HG02610 (cell line): Measurements from ENCODE around the gene MLEC.
"Not testable (repeated sequence)": the region's sequence is repeated elsewhere in the genome, so short reads cannot be mapped to it uniquely, and the experiment has no call there.

Experiments used
- ATAC-seq: cut with Tn5 transposase; IDR thresholded peaks from one replicate; pipeline ENCODE4 v1.9.1; 2021; ENCODE audit warnings: mild to moderate bottlenecking, moderate library complexity; ENCODE audit not compliant: unreplicated experiment

MLEC gene

DNA sequence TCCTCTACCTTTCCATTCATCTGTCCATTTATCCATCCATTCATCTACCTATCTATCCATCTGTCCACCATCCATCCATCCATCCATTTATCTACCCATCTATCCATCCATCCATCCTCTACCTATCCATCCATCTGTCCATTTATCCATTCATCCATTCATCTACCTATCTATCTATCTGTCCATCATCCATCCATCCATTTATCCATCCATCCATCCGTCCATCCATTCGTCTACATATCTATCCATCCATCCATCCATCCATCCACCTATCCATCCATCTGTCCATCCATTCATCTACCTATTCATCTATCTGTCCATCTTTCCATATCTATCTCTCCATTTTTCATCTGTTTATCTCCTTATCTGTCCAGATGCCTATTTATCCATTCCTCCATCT is 25.5 kb upstream of the MLEC start:
- ATAC-seq, result no peak

DNA sequence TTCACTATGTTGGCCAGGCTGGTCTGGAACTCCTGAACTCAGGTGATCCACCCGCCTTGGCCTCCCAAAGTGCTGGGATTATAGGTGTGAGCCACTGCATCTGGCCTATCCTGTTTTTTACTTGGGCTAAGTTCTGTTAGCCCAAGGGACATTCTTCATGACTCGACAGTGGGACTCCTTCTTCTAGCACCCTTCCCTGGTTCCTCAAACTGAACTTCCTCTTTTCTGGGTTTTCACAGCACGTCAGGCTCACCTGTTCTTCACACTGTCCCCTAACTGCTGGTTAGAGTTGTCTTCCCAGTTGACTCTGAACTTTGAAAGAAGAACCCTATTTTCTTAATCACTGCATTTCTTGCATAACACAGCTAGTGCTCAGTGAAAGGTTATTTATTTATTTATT is 24.1 kb upstream of the MLEC start:
- peak; percentile 81 for ATAC-seq

DNA sequence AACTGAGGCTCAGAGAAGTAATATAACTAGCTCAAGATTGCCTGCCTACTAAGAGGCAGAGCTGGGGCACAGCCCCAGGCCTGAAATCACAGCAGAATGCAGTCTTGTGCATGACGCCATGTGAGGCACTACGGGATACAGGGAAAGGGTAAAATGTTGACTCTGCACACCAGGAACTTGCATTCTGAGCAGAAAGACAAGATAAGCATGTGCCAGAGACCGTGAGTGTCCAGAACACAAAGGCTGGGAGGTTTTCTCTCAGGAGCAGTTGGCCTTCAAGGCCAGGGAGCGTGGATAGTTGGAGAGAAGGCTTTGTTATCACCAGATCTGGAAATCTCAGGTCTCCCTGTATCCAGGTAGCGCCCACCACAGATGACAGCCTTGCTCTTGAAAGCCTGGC is 23.2 kb upstream of the MLEC start:
- no peak for ATAC-seq

DNA sequence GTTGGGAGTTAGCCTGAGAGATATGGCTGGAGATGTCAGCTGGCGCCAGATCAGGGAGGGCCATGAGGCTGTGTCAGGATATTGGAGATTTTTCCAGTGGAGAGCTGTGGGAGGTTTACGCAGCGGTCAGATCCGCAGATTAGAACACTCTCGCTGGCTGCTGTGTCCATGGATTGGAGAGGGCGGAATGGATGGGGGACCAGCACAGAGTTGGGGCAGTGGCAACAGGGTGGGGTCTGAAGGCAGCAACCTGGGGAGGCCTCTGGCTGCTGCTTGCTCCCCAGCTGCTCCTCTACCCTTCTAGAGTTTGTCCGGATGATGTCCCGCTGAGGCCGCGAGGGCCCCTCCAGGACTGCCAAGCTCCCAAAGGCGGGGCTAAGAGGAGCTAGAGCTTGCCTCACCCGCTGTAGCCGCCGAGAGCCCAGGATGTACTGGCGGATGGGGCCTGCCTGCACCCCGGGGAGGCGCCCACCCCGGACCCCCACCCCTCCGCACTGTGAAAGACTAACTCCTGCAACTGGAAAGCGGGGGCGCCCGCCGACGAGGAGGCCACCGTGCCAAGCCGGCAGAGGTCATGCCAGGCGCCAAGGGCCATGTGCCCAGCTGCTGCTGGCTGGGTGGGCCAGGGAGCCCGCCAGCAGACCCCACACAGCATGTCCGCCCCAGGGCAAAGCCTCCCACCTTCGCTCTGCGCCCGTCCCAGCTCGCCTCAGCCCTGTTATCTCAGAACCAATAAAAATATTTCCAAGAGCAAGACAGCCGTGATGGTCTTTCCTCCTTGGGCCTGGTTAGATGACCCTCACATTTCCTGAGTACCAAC is 20.2 kb upstream of the MLEC start:
- ATAC-seq, result no peak

- no peak for ATAC-seq
Observed at GRCh38 chr12:120668091-120668867, 18.7 kb upstream of the MLEC start.

GRCh38 chr12:120668868-120669840 is 17.8 kb upstream of the MLEC start:
- ATAC-seq, result peak; percentile 53

- not testable (repeated sequence) for ATAC-seq
Observed at GRCh38 chr12:120670237-120670636, 16.7 kb upstream of the MLEC start.

DNA sequence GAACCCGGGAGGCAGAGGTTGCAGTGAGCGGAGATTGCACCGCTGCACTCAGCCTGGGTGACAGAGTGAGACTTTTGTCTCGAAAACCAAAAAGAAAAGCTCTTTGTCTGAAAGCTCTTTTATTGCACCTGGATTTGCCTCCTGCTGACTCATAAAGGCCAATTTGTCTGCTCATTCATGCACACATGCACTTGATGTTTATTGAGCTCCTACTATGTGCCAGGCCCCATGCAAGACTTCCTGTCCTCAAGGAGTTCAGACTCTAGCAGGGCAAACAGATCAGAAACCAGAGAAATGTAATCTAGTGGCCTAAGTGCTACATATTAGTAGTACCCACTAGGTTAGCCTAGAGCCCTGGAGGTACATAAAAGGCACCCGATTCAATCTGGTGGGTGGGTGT is 16.3 kb upstream of the MLEC start:
- ATAC-seq, result no peak

DNA sequence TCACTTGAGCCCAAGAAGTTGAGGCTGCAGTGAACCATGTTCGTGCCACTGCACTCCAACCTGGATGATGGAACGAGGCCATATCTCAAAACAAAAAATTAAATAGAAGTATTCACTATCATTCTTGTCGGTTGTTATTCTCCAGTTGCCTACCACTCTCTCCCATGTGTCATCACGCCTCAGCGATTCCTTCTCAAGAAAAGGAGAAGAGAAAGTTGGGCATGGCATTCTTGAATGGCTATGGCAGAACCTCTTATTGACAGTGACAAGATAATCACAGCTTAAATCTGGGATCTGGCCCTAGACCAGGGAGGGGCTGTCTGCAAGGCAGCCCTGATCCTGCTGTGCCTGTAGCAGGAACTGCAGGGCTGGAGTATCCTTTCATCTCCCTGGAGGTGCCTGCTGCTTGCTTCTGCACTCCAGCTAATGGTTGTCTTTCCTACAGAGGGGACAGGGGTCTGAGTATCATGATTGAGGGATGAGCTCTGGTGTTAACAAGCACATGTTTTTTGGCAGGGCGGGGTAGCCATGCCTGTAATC is 12.8 kb upstream of the MLEC start:
- ATAC-seq, result no peak

- ATAC-seq, result peak; percentile 61
Observed at GRCh38 chr12:120677765-120678473, 9.0 kb upstream of the MLEC start.

- peak; percentile 24 for ATAC-seq
Observed at GRCh38 chr12:120678572-120678971, 8.4 kb upstream of the MLEC start.

- ATAC-seq, result no peak
Observed at GRCh38 chr12:120680165-120680738, 6.7 kb upstream of the MLEC start.

DNA sequence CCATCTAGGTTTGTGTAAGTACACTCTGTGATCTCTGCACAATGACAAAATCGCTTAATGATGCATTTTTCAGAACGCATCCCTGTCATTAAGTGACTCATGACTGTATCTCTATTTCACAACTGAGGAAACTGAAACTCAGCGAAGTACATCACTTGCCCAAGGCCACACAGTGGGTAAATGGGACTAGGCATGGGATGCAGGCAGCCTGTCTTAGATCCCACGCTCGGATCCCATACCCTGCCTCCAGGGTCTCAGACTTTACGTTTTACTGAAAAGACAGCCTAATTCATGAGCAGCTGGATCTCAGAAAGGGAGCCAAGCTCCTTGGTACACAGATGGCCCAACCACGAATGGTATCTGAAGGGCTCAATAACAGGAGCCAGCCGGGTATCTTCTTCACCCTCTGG is 2.4 kb upstream of the MLEC start:
- no peak for ATAC-seq

DNA sequence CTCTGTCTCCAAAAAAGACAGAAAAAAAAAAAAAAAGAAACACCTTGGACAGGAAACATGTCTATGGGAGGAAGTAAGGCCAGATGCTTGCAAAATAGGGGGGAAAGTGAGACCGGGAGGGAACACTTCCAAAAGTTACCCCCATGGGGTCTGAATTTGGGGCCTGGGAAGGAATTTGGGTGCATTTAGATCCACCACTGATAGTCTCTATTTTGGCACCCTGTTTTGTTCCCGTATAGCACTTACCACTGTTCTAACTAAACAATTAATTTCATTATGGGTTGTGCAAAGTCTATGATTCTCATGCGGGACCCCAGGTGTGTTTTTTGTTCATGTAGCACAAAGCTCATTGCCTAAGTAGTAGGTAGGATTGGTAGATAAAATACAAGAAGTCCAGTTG is 1.4 kb upstream of the MLEC start:
- ATAC-seq, result no peak

- ATAC-seq, result peak; percentile 76
Observed at GRCh38 chr12:120686151-120686689, 729 bp upstream of the MLEC start.

- ATAC-seq, result no peak
Observed at GRCh38 chr12:120687578-120688289, 785 bp downstream of the MLEC start.

DNA sequence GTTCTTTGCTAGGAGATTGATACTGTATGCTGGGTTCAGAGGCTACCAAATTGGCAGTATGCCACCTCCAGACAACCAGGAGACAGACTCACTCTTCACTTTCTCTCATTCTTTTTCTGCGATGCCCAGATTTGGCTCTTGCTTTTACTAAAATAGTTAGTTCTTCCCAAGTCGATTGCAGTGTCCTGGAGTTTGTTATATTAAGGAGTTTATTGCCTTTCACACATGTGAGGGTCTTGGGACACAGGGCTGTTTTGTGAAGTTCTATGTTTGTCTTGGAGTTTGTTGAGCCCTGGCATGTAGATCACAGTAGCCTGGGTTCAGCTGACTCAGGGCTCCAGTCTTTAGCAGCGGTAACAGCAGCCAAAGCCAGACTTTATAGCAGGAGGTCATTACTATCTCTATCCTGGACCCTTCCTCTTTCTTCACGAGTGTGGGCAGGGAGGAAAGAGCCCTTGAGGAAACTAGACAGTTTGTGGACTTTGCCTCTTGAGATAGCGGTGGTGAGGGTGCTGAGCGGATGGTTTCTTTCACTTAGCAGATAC is 1.6 kb downstream of the MLEC start:
- no peak for ATAC-seq

GRCh38 chr12:120689397-120690082 is 2.6 kb downstream of the MLEC start:
- ATAC-seq, result no peak
